ENCODE measurements around the gene UBASH3A. TPM values are rescaled to one million over a fixed set of nuclear protein-coding genes. Genes with fewer than 3 reads are reported as not detected.

UBASH3A gene
- total RNA-seq, 2 experiments from 2014 or later: 59.7 to 60.8 TPM

DNA sequence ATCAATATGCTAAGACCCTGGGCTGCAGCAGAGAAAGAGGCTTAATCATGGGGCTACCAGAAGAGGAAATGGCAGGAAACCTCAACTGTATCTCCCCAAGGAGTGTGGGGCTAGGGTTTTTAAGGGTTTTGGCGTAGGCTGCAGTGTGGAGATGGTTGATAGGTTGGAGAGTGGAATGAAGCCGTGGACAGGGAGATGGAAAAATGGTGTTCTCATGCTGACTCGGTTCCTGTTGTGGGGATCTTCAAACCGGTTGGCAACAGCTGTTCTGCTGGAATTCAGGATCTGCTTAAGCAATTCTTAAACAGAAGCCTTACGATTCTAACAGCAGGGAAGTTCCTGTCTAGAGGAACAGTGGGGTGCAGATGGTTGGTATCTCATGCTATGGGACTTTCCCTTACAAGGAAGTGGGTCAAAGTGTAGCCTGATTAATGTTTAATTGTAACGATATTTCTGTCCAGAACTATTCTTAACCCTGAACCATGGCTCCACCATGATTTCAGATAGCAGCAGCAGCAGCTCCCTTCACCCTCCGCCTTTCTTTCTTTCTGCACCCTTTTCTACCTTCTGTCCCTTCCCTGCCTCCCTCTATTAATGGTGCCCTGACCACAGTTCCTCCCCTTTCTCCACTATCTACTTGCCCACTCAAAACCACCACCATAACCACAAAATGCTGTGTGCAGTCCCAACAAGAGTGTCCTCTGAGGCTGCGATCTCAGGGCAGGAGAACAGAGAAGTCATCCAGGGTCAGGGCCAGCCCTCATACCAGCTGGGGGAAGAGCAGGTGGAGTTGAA, 61.5 kb downstream of the UBASH3A start:
- Mint-ChIP-seq H3K4me1 (ENCODE audit: low read depth) (peaks cover 69% of the 10 kb centered on the region), H3K27ac (peak overlapping the region; percentile 80), H3K36me3 (ENCODE audit: low read depth) (no peaks in the 10 kb centered on the region), H3K4me3 (no peak overlapping the region), H3K27me3 (no peaks in the 10 kb centered on the region), H3K9me3 (no peaks in the 10 kb centered on the region)
- ChIA-PET CTCF (no interaction called here), POLR2A (interaction anchor here (0.7 to 1.5 kb wide), 2 partner anchors 49 to 81 kb away, joined by 3 read pairs; partner anchors contain the start of gene SLC37A1)
- H3K36me3 ChIP-seq (ENCODE audit: insufficient read depth, low read length): no peaks in the 10 kb centered on the region
- no peak overlapping the region for H3K4me3 ChIP-seq (ENCODE audit: low read length)
- TF ChIP-seq, protein P1, sequence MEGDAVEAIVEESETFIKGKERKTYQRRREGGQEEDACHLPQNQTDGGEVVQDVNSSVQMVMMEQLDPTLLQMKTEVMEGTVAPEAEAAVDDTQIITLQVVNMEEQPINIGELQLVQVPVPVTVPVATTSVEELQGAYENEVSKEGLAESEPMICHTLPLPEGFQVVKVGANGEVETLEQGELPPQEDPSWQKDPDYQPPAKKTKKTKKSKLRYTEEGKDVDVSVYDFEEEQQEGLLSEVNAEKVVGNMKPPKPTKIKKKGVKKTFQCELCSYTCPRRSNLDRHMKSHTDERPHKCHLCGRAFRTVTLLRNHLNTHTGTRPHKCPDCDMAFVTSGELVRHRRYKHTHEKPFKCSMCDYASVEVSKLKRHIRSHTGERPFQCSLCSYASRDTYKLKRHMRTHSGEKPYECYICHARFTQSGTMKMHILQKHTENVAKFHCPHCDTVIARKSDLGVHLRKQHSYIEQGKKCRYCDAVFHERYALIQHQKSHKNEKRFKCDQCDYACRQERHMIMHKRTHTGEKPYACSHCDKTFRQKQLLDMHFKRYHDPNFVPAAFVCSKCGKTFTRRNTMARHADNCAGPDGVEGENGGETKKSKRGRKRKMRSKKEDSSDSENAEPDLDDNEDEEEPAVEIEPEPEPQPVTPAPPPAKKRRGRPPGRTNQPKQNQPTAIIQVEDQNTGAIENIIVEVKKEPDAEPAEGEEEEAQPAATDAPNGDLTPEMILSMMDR (IDR thresholded peaks at IDR 0.05): no peak
- H3K4me1 ChIP-seq (ENCODE audit: insufficient read depth, low read length): peaks cover 50% of the 10 kb centered on the region
- DNase-seq: peak in 4 of 14 experiments; percentile 21 to 65 (median 42)
- no peaks in the 10 kb centered on the region for H3K9me3 ChIP-seq (ENCODE audit: control insufficient read depth in 1 of 2, insufficient read depth in 1 of 2, low read length in 2 of 2)
- intact Hi-C loops (cut with DNase I, micrococcal nuclease): loop anchor here in 1 of 2 experiments (1.0 kb wide), 1 partner anchor 24 kb away; no protein-coding TSS in a partner anchor
- ATAC-seq (ENCODE audit: poor library complexity): no peak
- no peaks in the 10 kb centered on the region for H3K27me3 ChIP-seq (ENCODE audit: control insufficient read depth in 1 of 2, insufficient read depth in 2 of 2, low read length in 2 of 2)
- no peak overlapping the region for H3K27ac ChIP-seq (ENCODE audit: low read depth in 1 of 2, low read length in 2 of 2)

DNA sequence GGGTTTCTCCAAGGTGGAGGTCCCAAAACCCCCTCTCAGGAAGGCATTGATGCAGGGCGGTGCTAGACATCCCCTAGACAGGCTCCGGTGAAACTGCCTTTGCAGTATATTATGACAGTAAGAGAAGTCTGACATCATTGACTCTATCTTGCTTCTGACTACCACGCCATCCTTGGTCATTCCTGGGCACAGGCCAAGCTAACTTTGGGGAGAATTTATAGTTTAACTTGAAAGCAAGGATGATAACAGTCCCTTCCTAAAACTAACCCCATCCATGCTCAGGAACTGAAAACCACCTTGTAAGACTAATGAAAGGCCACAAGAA, 62.1 kb downstream of the UBASH3A start:
- peaks cover 64% of the 10 kb centered on the region for H3K4me1 Mint-ChIP-seq (ENCODE audit: low read depth)
- H3K9me3 Mint-ChIP-seq: no peaks in the 10 kb centered on the region
- H3K4me3 Mint-ChIP-seq: no peak overlapping the region
- Histone ChIP-seq H3K27me3 (ENCODE audit: control insufficient read depth in 1 of 2, insufficient read depth in 2 of 2, low read length in 2 of 2) (no peaks in the 10 kb centered on the region), H3K9me3 (ENCODE audit: control insufficient read depth in 1 of 2, insufficient read depth in 1 of 2, low read length in 2 of 2) (no peaks in the 10 kb centered on the region), H3K4me3 (ENCODE audit: low read length) (no peak overlapping the region), H3K4me1 (ENCODE audit: insufficient read depth, low read length) (peaks cover 44% of the 10 kb centered on the region), H3K36me3 (ENCODE audit: insufficient read depth, low read length) (no peaks in the 10 kb centered on the region), H3K27ac (ENCODE audit: low read depth in 1 of 2, low read length in 2 of 2) (no peak overlapping the region)
- H3K36me3 Mint-ChIP-seq (ENCODE audit: low read depth): no peaks in the 10 kb centered on the region
- ChIA-PET POLR2A (interaction anchor here (0.7 to 1.5 kb wide), 2 partner anchors 48 to 82 kb away, joined by 3 read pairs; partner anchors contain the start of gene SLC37A1), CTCF (no interaction called here)
- TF ChIP-seq, protein P1 (IDR thresholded peaks at IDR 0.05): no peak
- H3K27me3 Mint-ChIP-seq: no peaks in the 10 kb centered on the region
- DNase-seq: no peak
- peak overlapping the region; percentile 80 for H3K27ac Mint-ChIP-seq
- intact Hi-C loops (cut with DNase I, micrococcal nuclease): loop anchor here in 1 of 2 experiments (1.0 kb wide), 1 partner anchor 24 kb away; no protein-coding TSS in a partner anchor
- ATAC-seq (ENCODE audit: poor library complexity): no peak

DNA sequence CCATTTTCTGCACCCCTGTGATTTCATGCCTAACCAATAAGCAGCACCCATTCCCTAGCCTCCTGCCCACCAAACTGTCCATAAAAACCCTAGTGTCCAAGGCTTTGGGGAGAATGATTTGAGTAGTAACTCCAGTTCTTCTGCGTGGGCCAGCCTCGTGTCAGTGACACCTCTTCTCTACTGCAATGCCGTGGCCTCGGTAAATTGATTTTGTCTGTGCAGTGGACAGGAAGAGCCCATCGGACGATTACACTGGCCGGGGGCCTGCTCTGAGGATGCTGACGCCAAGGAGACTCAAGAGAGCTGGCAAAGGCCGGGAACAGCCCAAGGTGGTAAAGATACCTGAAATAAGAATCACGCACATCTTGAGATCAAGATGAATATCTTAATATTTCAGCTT, 63.0 kb downstream of the UBASH3A start:
- TF ChIP-seq, protein P1 (IDR thresholded peaks at IDR 0.05): no peak
- Histone ChIP-seq H3K27ac (ENCODE audit: low read depth in 1 of 2, low read length in 2 of 2) (no peak overlapping the region), H3K27me3 (ENCODE audit: control insufficient read depth in 1 of 2, insufficient read depth in 2 of 2, low read length in 2 of 2) (no peaks in the 10 kb centered on the region), H3K4me1 (ENCODE audit: insufficient read depth, low read length) (peaks cover 35% of the 10 kb centered on the region), H3K4me3 (ENCODE audit: low read length) (no peak overlapping the region), H3K36me3 (ENCODE audit: insufficient read depth, low read length) (no peaks in the 10 kb centered on the region), H3K9me3 (ENCODE audit: control insufficient read depth in 1 of 2, insufficient read depth in 1 of 2, low read length in 2 of 2) (no peaks in the 10 kb centered on the region)
- peak in 1 of 14 experiments; percentile 6 for DNase-seq
- Mint-ChIP-seq H3K9me3 (no peaks in the 10 kb centered on the region), H3K27ac (no peak overlapping the region), H3K36me3 (ENCODE audit: low read depth) (no peaks in the 10 kb centered on the region), H3K4me3 (no peak overlapping the region), H3K27me3 (no peaks in the 10 kb centered on the region), H3K4me1 (ENCODE audit: low read depth) (peaks cover 54% of the 10 kb centered on the region)
- intact Hi-C loops (cut with DNase I, micrococcal nuclease): no loop called here
- ChIA-PET POLR2A (interaction anchor here (1.0 kb wide), 1 partner anchor 47 kb away, joined by 3 read pairs; the partner anchor contains the start of gene SLC37A1), CTCF (interaction anchor here (0.9 to 1.5 kb wide), 2 partner anchors 10 to 17 kb away, joined by 3 read pairs; no protein-coding TSS in a partner anchor)
- no peak for ATAC-seq (ENCODE audit: poor library complexity)

Measured in CD4-positive, alpha-beta T cell (primary cell).